ENCODE data around the gene SUPV3L1.
"Not testable (repeated sequence)": the region's sequence is repeated elsewhere in the genome, so short reads cannot be mapped to it uniquely, and the experiment has no call there.

SUPV3L1 gene

DNA sequence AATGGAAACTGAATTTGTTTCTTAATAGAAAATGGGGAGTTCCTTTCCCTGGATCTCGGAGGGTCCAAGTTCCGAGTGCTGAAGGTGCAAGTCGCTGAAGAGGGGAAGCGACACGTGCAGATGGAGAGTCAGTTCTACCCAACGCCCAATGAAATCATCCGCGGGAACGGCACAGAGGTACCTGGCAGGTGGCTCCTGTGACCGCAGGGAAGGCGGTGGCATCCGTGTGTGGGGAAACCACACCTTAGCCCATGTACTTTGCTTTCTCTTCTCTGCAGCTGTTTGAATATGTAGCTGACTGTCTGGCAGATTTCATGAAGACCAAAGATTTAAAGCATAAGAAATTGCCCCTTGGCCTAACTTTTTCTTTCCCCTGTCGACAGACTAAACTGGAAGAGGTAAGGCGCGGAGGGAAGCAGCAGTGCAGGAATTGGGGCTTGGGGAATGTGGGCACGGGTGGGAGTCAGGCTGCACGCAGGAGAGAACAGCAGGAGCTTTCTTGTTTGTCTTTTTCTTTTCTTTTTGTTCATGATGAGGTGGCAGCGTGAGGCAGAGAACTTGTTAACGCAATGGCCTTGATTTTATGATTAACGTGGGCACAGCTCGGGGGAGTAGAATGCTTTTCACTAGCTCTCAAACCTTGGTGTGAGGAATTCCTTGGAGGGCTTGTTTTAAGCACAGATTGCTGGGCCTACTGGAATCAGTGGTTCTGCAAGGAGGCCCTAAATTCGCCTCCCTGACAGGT lies 52.9 kb downstream of the SUPV3L1 start:
- no peak for DNase-seq

DNA sequence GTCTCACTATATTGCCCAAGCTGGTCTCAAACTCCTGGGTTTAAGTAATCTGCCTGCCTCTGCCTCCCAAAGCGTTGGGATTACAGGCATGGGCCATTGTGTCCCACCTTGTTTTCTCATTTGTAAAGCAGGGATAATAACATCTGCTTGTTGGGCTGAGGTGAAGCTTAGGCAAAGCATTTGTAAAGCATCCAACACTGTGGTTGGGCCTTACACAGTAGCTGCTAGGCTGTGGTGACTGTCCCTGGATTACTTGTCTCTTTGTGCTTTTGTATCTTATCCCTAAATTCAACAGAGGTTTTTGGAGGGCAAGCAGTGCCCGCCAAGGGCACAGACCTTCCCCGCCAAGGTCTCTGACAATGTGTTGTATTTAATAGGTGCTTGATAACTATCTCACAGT lies 54.4 kb downstream of the SUPV3L1 start:
- DNase-seq: no peak

DNA sequence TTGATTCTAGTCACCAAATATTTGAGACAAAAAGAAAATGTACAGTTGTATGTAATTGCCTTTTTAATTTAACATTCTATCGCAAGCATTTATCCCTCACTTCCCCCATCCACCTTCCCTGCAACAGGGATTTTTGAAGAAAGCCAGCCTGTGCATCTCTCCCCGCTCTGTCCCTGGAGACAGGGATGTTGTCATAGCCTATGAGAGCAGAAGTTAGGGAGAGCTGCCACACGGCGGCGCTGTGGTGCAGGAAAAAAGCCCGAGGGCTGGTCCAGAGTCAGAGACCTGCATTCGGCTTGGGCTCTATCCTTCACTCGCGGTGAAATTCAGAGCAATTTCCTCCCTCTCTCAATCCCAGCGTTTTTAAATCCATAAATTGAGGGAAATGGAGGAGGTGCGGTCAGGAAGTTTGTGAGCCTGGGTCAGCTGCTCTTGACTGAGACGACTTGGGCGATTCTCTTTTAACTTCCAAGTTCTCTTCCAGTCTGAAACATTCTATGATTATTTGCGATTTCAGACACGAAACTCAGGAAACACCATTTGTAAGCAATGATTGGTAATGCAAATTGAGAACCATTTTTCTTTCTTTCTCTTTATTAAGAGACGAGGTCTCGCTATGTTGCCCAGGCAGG lies 57.6 kb downstream of the SUPV3L1 start:
- no peak for DNase-seq

DNA sequence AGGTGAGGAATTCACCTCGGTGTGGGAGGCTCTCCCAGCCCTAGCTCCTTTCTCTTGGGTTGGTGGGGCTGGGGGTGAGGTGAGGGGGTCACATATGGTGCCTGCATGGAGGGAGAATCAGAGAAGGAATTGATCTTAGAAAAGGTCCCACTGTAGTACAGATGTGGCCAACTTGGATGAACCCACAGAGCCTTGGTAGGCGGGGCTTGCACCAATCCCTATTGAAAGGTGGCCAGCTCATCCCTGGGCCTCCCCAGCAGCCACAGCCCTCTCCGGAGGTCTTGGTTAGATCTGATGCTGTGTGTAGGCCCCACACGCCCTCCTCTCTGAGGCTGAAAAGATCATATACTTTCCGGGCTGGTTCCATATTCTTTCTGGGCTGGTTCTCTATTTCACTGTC lies 59.1 kb downstream of the SUPV3L1 start:
- DNase-seq: no peak

DNA sequence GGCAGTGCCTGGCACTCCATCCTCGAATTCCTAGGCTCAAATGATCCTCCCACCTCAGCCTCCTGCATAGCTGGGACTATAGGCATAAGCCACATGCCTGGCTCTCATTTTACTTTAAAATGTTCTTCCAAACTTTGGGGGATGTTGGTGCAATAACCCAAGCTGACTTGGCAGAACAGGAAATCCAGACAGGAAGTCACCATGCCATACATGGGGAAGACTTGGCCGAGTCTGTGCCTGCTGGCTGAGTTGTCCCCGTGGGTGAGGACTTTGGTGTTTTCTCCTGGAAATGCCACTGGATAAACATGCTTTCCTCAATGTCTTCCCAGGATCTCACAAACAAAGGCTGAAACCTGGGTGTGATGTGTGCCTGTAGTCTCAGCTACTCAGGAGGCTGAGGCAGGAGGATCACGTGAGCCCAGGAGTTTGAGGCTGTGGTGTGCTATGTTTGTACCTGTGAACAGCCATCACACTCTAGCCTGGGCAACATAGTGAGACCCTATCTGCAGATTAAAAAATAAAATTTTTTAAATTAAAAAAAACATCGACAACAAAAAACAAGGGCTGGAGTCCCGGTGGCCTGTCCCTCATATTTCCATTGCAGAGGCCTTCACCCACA lies 59.9 kb downstream of the SUPV3L1 start:
- DNase-seq: no peak

DNA sequence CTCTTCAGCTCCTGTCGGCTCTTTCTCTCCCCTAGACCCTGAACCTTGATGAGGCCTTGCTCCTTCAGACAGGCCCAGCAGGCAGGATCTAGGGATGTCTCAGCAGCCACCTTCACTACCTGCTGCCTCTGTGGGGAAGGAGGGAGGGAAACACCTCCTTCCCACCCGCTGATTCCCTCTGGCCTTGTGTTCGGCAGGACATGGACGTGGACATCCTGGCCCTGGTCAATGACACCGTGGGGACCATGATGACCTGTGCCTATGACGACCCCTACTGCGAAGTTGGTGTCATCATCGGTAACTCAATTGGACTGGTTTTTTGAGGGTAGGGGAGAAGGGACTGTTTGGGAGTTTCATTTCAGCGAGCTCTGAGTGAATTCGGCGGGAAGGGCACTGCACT lies 60.4 kb downstream of the SUPV3L1 start:
- no peak for DNase-seq

DNA sequence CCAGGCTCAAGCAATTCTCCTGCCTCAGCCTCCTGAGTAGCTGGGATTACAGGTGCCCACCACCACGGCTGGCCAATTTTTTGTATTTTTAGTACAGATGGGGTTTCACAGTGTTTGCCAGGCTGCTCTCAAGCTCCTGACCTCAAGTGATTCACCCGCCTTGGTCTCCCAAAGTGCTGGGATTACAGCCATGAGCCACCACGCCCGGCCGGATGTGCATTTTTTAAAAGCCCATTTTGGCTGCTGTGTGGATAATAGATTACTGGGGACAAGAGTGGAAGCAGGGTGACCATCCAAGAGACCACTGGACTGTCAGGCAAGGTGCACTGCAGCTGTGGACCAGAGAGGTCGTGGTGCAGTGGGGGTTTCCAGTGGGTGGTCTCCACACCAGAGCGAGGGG lies 61.5 kb downstream of the SUPV3L1 start:
- DNase-seq: no peak

DNA sequence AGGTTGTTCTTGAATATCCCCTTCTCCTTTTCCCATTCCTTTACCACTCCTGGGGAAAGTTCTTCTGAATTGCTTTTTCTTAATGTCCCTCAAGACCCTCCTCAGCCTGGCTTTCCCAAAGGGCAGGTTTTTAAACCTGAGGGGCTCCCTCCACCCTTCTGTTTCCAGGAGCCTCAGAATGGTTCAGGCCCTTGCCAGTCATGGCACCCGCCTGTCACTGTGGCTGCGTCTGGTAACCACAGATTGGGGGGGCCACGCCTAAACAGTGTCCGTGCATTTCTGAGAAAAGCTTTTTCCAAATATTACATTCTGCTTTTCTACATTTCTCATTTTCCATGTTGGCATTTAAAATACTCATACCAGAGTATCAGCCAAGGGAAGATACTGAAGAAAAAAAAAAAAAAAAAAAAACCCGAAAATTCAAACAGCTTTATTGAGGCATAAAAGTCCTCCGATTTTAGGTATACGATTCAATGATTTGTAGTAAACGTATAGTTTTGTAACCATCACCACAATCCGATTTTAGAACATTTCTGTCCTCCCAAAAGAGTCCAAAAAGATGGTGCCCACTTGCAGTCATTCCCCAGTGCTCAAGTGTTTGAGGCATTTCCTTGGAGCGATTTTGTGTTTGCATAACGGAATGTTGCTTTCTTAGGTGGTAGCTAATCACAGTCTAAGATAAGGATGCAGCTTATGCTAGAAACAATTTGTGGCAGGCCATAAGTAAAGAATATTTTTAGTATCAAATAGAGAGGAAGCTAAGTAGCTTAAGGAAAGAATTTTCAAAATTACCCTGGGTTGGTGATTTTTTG lies 62.2 kb downstream of the SUPV3L1 start:
- DNase-seq: no peak

DNA sequence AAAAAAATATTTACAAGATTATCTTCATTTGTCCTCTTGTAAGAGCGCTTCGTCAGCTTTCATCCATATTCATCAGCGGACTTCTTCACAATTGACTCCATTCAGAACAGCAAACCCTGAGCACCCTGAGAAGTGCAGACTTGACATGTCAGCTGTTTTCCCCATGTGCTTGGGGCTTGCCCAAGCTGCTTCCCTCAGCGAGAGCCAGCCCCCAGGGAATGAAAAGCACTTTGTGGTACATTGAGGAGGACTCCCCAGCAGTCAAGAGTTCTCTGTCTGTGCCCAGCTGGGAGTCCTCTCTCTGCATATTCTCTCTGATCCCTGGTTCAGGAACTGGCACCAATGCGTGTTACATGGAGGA lies 62.8 kb downstream of the SUPV3L1 start:
- no peak for DNase-seq

DNA sequence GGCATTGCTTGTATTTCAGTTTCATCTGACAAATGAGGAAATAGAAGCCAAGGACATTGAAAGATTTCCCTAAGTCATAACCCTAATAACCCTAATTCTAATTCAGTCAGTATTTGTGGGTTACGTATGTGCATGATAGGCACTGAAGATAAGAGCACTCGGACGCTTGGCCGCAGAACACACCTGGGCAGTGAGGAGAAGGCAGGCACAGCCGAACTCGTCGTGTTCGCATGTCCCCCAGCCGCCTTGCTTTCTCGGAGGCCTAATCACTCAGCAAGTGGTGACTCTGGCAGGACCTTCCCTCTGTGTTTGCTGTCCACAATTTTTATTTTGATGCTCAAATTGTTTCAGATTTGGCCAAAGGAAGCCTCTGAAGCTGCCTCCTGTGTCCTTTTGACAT lies 63.8 kb downstream of the SUPV3L1 start:
- DNase-seq: no peak

DNA sequence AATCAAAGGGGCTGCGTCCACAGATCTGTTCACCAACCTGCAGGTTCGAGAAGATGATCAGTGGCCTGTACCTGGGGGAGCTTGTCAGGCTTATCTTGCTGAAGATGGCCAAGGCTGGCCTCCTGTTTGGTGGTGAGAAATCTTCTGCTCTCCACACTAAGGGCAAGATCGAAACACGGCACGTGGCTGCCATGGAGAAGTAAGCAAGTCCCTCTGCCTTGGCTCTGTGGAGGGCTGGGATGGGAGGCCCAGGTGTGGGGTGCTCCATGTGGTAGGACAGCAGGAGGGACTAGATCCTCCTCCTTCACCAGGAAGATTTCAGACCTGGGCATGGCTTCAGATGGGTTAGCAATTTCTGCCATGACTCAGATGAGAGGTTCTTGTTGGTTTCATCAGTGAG lies 66.0 kb downstream of the SUPV3L1 start:
- no peak for DNase-seq

DNA sequence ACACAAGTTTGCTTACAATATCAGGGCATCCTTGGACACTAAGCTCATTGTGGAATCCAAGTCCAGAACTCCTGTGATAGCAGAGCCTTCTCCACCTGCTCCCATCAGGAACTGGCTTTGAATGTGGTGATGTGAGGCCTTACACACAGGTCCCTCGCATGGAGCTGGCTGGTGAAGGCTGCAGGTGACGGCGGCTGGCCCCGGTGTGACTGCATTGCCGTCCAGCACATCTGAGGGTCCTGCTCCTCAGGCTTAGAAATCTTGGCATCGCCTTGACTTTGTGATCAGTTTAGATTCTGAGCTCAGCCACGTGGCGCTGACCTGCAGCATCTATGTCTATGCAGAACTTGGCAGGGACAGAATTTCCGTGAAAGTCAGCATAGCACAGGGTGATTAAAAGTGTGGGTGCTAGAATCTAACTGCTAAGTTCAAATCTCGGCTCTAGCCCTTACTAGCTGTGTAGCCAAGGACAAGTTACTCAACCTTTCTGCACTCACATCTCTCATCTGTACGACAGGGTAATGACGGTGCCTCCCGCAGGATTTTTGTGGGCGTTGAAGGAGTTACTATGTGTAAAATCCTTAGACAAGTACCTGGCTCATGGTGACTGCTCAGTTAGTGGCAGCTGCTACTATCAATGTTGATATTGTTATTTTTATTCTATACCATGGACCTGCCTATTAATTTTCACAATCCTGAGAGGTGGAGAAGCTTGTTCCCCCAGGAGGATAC lies 66.7 kb downstream of the SUPV3L1 start:
- DNase-seq: no peak

DNA sequence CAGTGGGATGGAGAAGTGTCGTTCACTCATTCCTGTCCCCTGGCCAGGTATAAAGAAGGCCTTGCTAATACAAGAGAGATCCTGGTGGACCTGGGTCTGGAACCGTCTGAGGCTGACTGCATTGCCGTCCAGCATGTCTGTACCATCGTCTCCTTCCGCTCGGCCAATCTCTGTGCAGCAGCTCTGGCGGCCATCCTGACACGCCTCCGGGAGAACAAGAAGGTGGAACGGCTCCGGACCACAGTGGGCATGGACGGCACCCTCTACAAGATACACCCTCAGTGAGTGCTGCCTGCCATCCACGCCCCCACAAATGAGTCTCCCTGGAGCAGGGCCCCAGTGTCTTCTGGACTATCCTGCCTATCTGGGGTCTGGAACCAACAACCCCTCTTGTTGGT lies 67.3 kb downstream of the SUPV3L1 start:
- no peak for DNase-seq

DNA sequence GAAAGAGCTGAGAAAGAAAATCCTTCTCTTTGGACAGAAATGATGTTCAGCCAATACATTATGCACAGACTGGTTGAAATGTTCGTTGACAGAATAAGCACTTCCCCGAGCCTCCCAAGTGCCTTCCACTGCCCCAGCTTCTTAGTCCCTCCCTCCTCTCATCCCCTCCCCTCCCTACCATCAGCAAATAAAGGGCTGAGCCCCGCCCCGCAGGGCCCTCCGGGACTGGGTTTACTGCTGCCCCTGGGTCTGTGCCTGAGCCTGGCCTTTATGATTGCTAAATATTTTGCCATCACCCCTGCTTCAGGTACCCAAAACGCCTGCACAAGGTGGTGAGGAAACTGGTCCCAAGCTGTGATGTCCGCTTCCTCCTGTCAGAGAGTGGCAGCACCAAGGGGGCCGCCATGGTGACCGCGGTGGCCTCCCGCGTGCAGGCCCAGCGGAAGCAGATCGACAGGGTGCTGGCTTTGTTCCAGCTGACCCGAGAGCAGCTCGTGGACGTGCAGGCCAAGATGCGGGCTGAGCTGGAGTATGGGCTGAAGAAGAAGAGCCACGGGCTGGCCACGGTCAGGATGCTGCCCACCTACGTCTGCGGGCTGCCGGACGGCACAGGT lies 68.2 kb downstream of the SUPV3L1 start:
- no peak for DNase-seq

DNA sequence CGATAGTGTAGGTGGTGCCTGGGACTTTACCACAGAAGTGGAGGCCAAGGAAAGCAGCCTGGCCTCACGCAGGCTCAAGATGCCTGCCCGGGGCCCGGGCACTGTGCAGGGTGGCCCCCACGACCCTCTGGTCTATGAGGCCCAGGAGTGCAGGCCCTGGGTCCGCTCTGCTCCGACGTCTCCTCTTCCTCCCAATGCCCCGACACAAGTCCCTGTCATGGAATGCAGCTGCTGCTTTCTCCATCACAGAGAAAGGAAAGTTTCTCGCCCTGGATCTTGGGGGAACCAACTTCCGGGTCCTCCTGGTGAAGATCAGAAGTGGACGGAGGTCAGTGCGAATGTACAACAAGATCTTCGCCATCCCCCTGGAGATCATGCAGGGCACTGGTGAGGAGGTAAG lies 70.0 kb downstream of the SUPV3L1 start:
- no peak for DNase-seq

DNA sequence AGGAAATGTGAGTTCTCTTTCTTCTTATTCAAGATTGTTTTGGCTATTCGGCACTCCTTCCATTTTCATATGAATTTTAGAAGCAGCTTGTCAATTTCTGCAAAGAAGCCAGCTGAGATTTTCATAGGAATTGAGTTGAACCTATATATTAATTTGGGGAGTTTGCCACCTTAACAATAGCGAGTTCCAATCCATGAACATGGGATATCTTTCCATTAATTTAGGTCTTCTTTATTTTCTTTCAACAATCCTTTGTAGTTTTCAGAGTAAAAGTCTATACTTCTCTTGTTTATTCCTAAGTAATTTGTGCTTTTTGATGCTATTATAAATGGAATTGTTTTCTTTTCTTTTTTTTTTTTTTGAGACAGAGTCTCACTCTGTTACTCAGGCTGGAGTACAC lies 71.4 kb downstream of the SUPV3L1 start:
- not testable (repeated sequence) for DNase-seq

DNA sequence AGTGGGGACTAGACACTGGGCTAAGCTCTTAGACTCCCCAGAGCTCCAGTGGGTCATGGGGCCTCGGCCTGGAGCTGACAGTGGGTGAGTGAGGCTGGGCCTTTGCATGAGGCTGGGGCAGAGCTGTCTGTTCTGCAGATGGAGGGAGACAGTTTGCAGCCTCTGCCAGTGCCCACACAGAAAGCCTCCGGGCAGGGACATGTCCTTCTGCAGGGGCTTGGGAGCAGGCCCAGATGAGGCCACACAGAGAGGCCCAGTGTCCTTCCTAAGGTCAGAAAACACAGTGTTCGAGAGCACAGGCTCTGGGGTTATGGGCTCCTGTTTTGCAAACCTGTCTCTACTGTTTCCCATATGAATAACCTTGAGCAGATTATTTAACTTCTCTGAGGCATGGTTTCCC lies 73.1 kb downstream of the SUPV3L1 start:
- DNase-seq: no peak

DNA sequence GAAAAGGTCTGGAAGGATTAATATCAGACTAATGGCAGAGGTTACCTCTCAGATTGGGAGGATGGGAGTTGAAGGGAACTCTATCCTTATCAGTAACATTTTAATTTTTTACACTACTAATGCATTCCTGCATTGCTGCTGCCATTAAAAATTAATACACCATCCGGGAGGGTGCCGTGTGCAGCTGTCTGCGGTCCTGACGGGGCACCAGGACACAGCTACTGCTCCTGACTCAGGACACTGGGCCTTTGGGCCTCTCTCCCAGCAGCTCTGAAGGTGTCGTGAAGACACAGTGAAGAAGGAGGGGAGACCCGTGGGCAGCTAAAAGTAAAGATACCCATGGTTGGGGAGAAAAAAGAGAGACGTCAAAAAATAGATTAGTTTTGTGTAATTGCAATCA lies 74.8 kb downstream of the SUPV3L1 start:
- no peak for DNase-seq

All from cortex of kidney (tissue), 1 donor.